GM19025 (cell line): ENCODE data around the gene TRAPPC4.
"Not testable (repeated sequence)": the region's sequence is repeated elsewhere in the genome, so short reads cannot be mapped to it uniquely, and the experiment has no call there.

Experiments used
- ATAC-seq: cut with Tn5 transposase; IDR thresholded peaks from one replicate; pipeline ENCODE4 v1.9.1; 2021; ENCODE audit warnings: mild to moderate bottlenecking, low read depth, moderate library complexity; ENCODE audit not compliant: unreplicated experiment

TRAPPC4 gene

GRCh38 chr11:119030329-119031047, 11.9 kb downstream of the TRAPPC4 start, which contains the start of gene SLC37A4:
Gene SLC37A4 (minus strand): TSS chr11:119030877.
- peak; percentile 84 for ATAC-seq

DNA sequence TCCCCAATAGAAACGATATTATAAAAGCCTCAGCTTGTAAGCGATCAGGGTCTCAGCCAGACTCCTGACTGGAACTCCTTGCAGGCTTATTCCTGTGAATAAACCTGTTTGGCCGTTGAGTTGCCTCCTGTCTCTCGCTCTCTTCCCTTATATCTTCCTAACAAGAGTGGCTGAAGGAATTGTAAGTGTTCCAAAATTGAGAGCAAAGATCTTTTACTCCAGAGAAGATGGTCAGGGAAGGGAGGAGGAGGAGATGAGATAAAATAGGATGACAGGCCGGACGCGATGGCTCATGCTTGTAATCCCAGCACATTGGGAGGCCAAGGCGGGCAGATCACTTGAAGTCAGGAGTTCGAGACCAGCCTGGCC, 13.3 kb downstream of the TRAPPC4 start:
- no peak for ATAC-seq

DNA sequence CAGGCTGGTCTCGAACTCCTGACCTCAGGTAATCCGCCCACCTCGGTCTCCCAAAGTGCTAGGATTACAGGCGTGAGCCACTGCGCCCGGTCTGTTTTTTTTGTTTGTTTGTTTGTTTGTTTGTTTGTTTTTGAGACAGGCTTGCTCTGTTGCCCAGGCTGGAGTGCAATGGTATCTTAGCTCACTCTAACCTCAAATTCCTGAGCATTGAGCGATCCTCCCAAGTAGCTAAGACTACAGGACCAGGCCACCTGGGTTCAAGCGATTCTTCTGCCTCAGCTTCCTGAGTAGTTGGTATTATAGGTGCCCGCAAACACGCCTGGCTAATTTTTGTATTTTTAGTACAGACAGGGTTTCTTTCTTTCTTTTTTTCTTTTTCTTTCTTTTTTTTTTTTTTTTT, 14.9 kb downstream of the TRAPPC4 start:
- not testable (repeated sequence) for ATAC-seq

GRCh38 chr11:119034813-119035212, 16.2 kb downstream of the TRAPPC4 start:
- no peak for ATAC-seq

- ATAC-seq, result no peak
Observed at GRCh38 chr11:119038884-119039283, 20.3 kb downstream of the TRAPPC4 start.

GRCh38 chr11:119039471-119039870, 20.9 kb downstream of the TRAPPC4 start:
- not testable (repeated sequence) for ATAC-seq

GRCh38 chr11:119041821-119042514, 23.4 kb downstream of the TRAPPC4 start:
- no peak for ATAC-seq

DNA sequence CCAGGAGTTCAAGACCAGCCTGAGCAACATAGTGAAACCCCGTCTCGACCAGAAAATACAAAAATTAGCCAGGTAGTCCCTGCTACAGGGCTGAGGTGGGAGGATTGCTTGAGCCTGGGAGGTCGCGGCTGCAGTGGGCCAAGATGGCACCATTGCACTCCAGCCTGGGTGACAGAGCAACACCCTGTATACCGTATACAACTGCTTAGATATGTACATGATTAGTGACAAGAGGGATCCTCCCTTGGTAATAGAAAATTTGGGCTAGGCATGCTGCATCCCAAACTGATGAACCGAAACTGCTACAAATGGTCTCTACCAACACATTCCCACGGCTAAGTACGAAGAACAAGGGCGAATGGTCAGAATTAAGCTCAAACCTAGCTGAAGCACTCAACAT, 24.4 kb downstream of the TRAPPC4 start:
- ATAC-seq, result no peak

- no peak for ATAC-seq
Observed at GRCh38 chr11:119044708-119045107, 26.1 kb downstream of the TRAPPC4 start.

- ATAC-seq, result no peak
Observed at GRCh38 chr11:119046489-119046888, 27.9 kb downstream of the TRAPPC4 start.

GRCh38 chr11:119047205-119047604, 28.6 kb downstream of the TRAPPC4 start:
- no peak for ATAC-seq

DNA sequence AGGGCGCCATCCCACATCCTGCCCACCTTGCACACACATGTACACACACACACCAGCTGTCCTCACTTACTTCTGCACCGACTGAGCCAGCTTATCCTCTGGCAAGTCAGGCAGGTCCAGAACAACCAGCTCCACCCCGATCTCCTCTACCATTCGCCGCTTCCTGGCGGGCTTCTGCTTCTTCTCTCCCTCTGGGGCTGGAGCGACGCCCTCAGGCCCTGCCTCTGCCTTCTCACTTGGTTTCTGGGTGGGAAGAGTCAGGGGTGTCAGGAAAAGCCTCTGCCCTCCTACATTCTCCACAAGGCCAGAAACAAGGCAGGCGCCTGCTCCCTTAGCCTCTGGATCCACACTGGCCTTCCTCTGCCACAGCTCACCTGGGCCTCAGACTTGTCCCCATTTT, 30.1 kb downstream of the TRAPPC4 start:
- ATAC-seq, result no peak

DNA sequence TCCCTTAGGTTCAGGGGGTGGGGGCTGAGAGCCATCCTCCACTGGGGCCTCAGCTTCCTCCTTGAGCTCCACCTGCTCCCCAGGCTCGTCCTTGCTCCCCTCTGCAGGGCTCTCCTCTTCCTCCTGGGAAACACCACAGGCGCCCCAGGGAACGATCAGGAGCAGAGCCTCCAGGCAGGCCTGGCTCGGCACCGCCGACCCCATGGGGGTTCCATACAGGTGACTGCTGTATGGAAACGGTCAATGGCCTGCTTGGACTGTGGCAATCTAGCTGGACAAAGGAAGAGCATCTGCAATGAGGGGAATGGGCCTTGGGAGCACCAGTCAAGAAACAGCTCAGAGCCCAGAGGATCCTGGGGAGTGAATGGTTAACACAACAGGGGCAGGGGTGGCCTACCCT, 30.5 kb downstream of the TRAPPC4 start:
- ATAC-seq, result no peak

- ATAC-seq, result peak; percentile 68
Observed at GRCh38 chr11:119051440-119052162, 33.0 kb downstream of the TRAPPC4 start.

GRCh38 chr11:119052163-119052814, 33.7 kb downstream of the TRAPPC4 start:
- ATAC-seq, result no peak

DNA sequence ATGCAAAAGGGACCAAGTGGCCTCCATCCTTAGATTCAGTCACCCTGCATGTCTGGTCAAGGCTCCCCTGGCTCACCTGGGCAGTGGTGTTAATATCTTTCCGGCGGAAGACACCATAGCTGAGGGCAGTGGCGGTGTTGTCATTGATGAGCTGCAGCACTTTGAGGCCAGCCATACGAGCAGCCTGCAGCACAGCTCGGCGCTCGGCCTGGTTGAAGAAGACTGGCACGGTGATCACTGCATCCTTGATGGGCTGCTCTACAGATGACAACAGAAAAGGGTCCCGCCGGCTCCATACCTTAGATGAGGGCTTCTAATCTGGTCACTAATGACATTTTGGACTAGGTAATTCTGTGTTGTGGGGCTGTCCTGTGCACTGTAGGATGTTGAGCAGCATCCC, 35.9 kb downstream of the TRAPPC4 start:
- no peak for ATAC-seq

DNA sequence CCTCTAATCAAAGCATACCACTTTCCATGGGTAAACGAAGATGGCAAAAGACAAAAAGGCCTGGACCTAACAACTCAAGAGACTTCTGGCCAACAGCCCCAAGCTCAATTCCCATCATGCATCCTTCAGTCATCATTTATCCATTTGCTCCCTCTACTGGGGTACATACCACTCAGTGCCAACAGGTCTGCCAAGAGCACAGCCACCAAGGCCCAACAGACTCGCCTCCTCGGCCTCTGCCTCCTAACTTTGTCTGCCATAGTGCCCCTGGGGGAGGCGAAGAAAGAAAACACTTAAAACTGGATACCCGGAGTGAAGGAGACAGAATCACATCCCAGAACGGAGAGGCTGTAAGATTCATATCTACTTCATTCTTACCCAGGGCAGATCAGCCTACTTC, 37.3 kb downstream of the TRAPPC4 start:
- ATAC-seq, result no peak

DNA sequence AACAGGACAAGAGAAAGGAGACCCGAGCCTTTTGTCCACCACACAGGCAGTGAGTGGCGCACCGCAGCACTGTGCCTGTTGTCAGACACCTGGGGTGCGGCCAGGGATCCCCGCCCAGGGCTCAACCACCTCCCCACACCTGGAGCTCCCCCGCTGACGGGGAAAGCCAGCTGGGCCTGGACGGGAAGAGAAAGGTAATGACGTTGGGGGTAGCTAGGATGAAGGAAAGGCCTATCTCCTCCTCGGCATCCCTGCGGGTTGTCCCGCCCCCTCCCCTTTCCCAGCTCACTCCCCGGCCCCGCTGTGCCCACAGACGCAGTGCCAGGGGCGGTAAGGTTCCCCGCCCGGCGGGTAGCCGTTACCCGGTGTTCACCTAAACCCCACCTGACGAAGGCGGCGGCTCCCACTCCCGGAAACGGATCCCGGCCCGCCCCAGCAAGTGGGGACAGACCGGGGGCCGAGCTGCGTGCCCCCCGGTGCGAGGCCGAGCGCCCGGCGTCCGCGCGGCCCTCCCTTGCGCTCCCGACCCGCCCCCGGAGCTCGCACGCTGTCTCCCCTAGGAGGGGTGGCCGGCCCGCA, 37.9 kb downstream of the TRAPPC4 start:
- ATAC-seq, result no peak

- ATAC-seq, result peak; percentile 89
Observed at GRCh38 chr11:119057000-119057769, 38.6 kb downstream of the TRAPPC4 start, which contains the start of gene HYOU1. Gene HYOU1 (minus strand): TSS chr11:119057205. CDS start chr11:119056160, 1,045 bp downstream.

GRCh38 chr11:119059128-119059527, 40.6 kb downstream of the TRAPPC4 start:
- ATAC-seq, result not testable (repeated sequence)
